Adipocyte (in vitro differentiated cells): ENCODE data around the gene DLG2.

ENCODE experiments used
- DNase-seq: peaks from one replicate; pipeline ENCODE4 v3.0.0-alpha.2; 2015; ENCODE audit warnings: low read depth
- H3K27me3 ChIP-seq: replicated peaks from 2 replicates; pipeline ENCODE4 v1.7.0; 2013; ENCODE audit warnings: mild to moderate bottlenecking, low read length, moderate library complexity; ENCODE audit not compliant: control insufficient read depth, insufficient read depth
- H3K36me3 ChIP-seq: 2 replicates; pipeline ENCODE4 v1.7.0; 2013; ENCODE audit warnings: low read length, mild to moderate bottlenecking, moderate library complexity; ENCODE audit not compliant: control insufficient read depth, insufficient read depth, severe bottlenecking
- H3K4me1 ChIP-seq: 2 replicates; pipeline ENCODE4 v1.7.0; 2013; ENCODE audit warnings: mild to moderate bottlenecking, low read length, moderate library complexity; ENCODE audit not compliant: control insufficient read depth, insufficient read depth
- H3K4me3 ChIP-seq: 2 replicates; pipeline ENCODE4 v1.7.0; 2013; ENCODE audit warnings: mild to moderate bottlenecking, low read length, moderate library complexity
- H3K9ac ChIP-seq: 2 replicates; pipeline ENCODE4 v1.7.0; 2013; ENCODE audit warnings: mild to moderate bottlenecking, low read length, moderate library complexity
- H3K9me3 ChIP-seq: 2 replicates; pipeline ENCODE4 v1.7.0; 2013; ENCODE audit warnings: mild to moderate bottlenecking, low read length, moderate library complexity; ENCODE audit not compliant: control insufficient read depth

Gene DLG2

GRCh38 chr11:83722392-83723119 is 1904.6 kb downstream of the DLG2 start:
- Histone ChIP-seq H3K9me3 (no peaks in the 10 kb centered on the region), H3K27me3 (peaks cover 13% of the 10 kb centered on the region), H3K4me3 (no peak overlapping the region), H3K9ac (no peak overlapping the region), H3K36me3 (no peaks in the 10 kb centered on the region), H3K4me1 (peaks cover 15% of the 10 kb centered on the region)
- no peak for DNase-seq

DNA sequence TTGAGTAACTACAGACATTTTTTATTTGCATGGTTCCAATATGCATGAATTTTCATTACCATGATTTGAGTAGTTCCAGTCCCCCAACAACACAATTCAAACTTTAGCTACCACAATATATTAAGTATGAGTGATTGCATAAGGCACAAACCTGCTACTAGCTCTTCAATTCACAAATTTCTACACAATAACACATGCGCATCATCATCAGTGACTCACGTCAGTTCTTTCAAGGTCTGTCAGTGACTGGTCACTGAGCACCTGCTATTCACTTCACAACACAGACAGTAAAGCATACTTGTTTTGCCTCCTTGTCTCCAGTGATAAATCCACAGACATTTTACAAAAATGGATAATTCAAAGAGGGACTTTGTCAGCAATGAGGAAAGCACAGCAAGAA is 1905.9 kb downstream of the DLG2 start:
- no peak for DNase-seq
- H3K36me3 ChIP-seq: no peaks in the 10 kb centered on the region
- H3K4me1 ChIP-seq: peaks cover 15% of the 10 kb centered on the region
- no peaks in the 10 kb centered on the region for H3K9me3 ChIP-seq
- peaks cover 10% of the 10 kb centered on the region for H3K27me3 ChIP-seq
- no peak overlapping the region for H3K4me3 ChIP-seq
- no peak overlapping the region for H3K9ac ChIP-seq

GRCh38 chr11:83720675-83721074 is 1906.5 kb downstream of the DLG2 start:
- H3K9me3 ChIP-seq: no peaks in the 10 kb centered on the region
- no peak for DNase-seq
- peaks cover 15% of the 10 kb centered on the region for H3K4me1 ChIP-seq
- no peak overlapping the region for H3K9ac ChIP-seq
- no peak overlapping the region for H3K4me3 ChIP-seq
- H3K27me3 ChIP-seq: peaks cover 5% of the 10 kb centered on the region
- H3K36me3 ChIP-seq: no peaks in the 10 kb centered on the region

DNA sequence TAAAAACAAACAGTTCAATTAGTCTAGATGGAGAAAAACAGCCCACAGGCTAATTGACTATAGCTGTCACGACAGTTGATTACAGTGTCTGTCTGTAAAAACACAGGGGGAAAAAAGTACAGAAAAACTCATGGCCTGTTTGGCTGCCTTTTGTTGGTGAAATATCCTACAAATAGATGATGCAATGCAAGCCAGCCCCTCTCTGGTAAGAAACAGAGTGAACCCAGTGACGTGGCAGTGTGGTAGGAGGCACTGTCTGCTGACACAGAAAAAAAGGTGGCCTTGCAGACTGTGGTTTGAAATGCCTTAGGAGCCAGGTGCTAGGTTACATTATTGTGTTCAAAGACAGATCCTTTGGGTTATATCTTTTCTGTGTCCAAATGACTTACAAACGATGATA is 1909.6 kb downstream of the DLG2 start:
- H3K36me3 ChIP-seq: no peaks in the 10 kb centered on the region
- H3K27me3 ChIP-seq: no peaks in the 10 kb centered on the region
- no peak overlapping the region for H3K4me3 ChIP-seq
- H3K4me1 ChIP-seq: peaks cover 8% of the 10 kb centered on the region
- no peak overlapping the region for H3K9ac ChIP-seq
- DNase-seq: no peak
- no peaks in the 10 kb centered on the region for H3K9me3 ChIP-seq

DNA sequence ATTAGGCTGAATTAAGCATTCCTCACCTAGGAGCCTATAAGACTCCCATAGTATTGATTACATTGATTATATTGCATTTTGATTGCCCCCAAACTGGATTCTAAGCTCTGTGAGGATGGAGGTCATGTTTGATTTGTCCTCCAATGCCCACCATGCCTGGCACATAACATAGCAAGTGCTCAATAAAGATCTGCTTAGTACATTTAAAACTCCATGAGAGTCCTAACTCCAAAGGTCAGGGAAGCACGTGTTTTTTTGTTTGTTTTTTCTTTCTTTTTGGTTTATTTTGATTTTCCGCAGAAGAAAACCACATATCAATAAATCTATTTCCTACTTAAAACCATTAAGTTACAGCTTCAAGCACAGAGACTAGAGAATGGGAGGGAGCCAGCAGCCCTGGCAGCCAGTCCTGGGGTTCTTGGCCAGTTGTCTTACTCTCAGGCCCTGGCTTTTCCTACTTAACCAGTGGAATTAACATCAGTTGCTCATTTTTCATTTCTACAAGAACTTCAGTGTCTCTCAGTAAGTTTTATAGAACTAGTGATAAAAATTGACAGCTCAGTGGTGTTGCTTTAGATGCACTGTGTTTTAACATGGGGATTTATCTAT is 1911.1 kb downstream of the DLG2 start:
- Histone ChIP-seq H3K9ac (no peak overlapping the region), H3K9me3 (no peaks in the 10 kb centered on the region), H3K4me3 (no peak overlapping the region), H3K27me3 (no peaks in the 10 kb centered on the region), H3K36me3 (no peaks in the 10 kb centered on the region), H3K4me1 (peaks cover 8% of the 10 kb centered on the region)
- DNase-seq: no peak

DNA sequence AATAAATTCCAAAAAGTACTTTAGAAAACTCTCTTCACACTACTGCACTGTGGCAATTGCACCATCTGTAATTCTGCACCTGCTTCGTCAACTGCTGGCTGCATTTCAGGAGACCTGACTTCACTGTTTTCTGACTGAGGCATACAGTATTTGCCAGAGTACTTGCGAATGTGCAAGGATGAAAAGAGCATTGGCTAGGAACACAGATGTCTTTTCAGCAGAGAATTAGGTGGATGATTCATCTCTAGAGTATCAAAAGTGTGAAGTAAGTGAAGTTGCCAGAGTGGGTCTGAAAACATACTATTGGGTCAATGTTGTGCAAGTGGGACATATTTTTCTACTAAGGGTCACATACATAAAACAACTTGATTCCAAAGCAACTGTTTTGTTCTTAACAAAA is 1913.4 kb downstream of the DLG2 start:
- Histone ChIP-seq H3K9ac (no peak overlapping the region), H3K36me3 (no peaks in the 10 kb centered on the region), H3K4me3 (no peak overlapping the region), H3K27me3 (no peaks in the 10 kb centered on the region), H3K9me3 (no peaks in the 10 kb centered on the region), H3K4me1 (peaks cover 8% of the 10 kb centered on the region)
- peak; percentile 22 for DNase-seq

DNA sequence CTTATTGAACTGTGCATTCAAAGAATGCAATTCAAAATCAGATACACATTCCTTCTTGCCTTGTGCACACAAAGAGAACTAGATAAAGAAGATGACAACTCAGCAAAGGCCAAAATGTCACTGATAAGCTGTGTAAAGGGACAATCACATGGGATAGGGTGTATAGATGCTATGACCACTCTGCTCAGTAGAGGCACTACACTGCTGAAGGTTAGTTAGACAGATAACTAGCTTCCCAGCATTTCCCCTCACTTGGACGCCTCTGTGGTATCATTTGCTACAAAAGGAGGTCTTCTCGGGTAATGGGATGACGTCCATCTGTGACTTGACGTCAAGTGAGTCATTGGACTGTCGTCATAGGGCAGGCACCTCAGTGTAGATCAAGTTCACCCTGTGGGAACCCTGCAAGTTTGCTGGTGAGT is 1916.0 kb downstream of the DLG2 start:
- DNase-seq: no peak
- H3K27me3 ChIP-seq: no peaks in the 10 kb centered on the region
- no peaks in the 10 kb centered on the region for H3K9me3 ChIP-seq
- peaks cover 8% of the 10 kb centered on the region for H3K4me1 ChIP-seq
- H3K36me3 ChIP-seq: no peaks in the 10 kb centered on the region
- H3K4me3 ChIP-seq: no peak overlapping the region
- no peak overlapping the region for H3K9ac ChIP-seq

- Histone ChIP-seq H3K9me3 (no peaks in the 10 kb centered on the region), H3K36me3 (no peaks in the 10 kb centered on the region), H3K4me1 (peaks cover 8% of the 10 kb centered on the region), H3K9ac (no peak overlapping the region), H3K4me3 (no peak overlapping the region), H3K27me3 (no peaks in the 10 kb centered on the region)
- no peak for DNase-seq
Observed at GRCh38 chr11:83709434-83709833, 1917.7 kb downstream of the DLG2 start.

GRCh38 chr11:83706566-83706965 is 1920.6 kb downstream of the DLG2 start:
- H3K9ac ChIP-seq: no peak overlapping the region
- no peaks in the 10 kb centered on the region for H3K27me3 ChIP-seq
- H3K4me1 ChIP-seq: no peaks in the 10 kb centered on the region
- no peaks in the 10 kb centered on the region for H3K36me3 ChIP-seq
- DNase-seq: no peak
- no peak overlapping the region for H3K4me3 ChIP-seq
- no peaks in the 10 kb centered on the region for H3K9me3 ChIP-seq

GRCh38 chr11:83702796-83703195 is 1924.3 kb downstream of the DLG2 start:
- H3K9me3 ChIP-seq: no peaks in the 10 kb centered on the region
- H3K4me1 ChIP-seq: no peaks in the 10 kb centered on the region
- H3K36me3 ChIP-seq: no peaks in the 10 kb centered on the region
- H3K27me3 ChIP-seq: no peaks in the 10 kb centered on the region
- H3K4me3 ChIP-seq: no peak overlapping the region
- H3K9ac ChIP-seq: no peak overlapping the region
- DNase-seq: no peak

- no peak for DNase-seq
- Histone ChIP-seq H3K27me3 (peaks cover 12% of the 10 kb centered on the region), H3K9me3 (no peaks in the 10 kb centered on the region), H3K4me1 (no peaks in the 10 kb centered on the region), H3K9ac (no peak overlapping the region), H3K4me3 (no peak overlapping the region), H3K36me3 (no peaks in the 10 kb centered on the region)
Observed at GRCh38 chr11:83697518-83697917, 1929.6 kb downstream of the DLG2 start.

DNA sequence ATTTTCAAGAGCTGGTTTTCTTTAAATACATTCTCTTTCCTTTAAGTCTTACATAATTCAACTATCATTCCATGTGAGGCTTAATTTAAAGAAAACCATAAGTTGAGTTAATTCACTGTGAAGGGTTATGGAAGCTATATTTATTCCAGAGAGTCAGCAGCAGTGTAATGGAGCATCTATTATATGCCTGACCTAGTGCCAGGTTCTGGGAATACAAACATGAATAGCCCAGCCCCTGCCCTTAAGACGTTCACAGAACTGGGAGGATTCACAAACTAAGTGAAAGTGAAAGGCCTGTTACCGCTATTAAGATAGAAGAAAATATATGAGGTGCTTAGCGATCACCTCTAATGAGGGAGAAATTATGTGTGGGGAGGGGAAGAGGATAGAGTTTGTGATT is 1932.1 kb downstream of the DLG2 start:
- Histone ChIP-seq H3K4me3 (no peak overlapping the region), H3K9ac (no peak overlapping the region), H3K4me1 (peaks cover 10% of the 10 kb centered on the region), H3K36me3 (no peaks in the 10 kb centered on the region), H3K27me3 (peaks cover 12% of the 10 kb centered on the region), H3K9me3 (no peaks in the 10 kb centered on the region)
- DNase-seq: no peak
